ENCODE results near the gene SYT6.

The SYT6 gene

DNA sequence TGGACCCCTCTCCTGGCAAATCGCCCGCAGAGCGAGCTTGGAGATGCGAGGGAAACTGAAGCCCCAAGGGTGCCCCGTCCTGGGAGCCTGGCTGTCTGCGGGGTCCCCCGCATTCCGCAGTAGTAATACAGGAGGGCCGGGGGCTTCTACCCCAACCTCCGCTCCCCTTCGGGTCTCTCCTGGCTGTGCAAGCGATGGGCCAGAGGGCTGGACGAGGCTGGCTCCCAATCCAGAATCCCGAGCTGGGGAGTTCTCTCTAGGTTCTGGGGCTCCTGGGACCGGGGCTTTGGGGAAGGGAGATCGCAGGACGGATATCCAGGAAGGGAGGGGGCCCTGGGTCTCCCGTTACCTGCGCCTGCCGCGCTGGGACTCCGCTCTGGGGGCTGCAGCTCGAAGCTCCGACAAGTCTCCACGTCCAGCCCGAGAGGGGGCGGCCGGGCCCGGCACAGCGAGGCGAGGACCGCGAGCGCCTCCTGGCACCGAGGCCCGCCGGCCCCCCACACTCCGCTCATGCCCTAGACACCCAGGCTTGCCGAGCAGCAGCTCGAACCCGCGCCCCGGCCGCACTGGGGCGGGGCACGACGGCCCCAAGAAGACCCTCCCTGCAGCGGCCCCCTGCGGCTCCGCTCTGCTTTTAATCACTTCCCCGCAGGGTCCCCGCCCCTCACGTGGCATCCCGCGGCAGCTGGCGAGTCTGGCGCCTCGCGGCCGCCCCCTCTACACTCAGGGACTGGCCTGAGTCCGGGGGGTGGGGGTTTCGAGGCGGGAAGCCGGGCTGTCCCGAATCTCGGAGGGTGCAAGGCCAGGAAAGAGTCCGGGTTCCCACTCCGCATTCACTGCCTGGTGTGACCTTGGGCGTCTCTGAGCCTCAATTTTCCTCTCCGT is at the start of gene SYT6:
Gene SYT6 (minus strand): TSS at position 609 of the 885 bp plus-strand sequence. CDS start 97 bp downstream, at position 512.
- peak in 1 of 6 experiments; percentile 19 for DNase-seq

DNA sequence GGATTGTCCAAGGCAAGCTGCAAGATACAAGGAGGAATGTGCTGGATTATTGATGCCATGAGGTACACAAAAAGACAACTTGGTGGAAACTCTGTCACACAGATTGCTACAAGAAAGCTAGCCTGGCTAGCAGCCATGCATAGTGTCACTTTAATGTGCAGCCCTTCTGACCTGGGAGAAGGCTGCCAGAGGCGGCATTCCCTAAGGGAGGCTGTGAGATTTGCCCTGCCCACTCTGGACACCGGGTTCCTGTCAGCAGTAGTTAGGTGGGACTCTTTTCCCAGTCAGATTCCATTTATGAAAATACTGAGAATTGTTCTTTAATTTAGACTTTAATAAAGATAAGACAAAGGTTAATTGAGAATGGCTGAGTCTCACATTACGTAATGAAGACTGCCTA is 47.8 kb upstream of the SYT6 start:
- no peak for DNase-seq

GRCh38 chr1:114199017-114199594 is 45.4 kb upstream of the SYT6 start:
- no peak for DNase-seq

DNA sequence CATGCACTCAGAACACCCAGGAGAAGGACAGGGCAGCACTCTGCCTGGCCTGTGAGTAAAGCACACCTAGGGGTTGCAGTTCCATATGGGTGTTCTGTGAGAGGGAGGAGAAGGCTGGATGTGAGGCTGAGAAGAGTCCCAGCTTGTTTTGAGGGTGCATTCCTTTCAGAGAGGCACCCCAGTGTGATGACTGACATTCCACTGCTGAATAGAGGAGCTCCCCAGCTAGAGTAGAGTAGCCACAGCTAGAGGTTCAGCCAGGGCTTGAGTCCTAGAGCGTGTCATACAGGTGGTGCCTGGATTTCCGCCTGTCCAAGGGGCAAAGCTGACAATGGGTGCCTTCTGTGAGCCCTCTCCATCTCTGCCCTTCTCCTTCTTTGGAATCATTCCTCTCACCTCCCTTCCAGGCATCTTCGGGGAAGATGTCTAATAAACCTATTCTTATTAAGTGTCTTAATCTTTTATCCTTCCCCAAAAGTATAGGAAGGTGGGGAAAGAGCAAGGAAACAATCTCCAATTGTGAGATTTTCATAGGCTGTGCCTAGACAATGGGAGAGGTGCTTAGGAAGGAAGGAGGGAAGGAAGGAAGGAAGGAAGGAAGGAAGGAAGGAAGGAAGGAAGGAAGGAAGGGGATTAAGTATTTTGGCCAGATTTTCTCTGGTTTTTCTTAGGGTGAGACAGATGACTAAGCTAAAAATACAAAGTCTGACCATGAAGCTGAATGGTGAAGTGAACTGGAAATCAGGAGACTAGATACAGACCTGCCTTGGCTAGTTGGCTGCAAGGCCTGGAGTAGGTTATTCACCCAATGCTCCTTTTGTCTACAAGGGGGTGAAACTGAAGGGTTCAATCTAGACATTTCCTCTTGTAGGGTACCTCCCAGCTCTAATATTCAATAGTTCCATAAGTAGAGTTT is 43.6 kb upstream of the SYT6 start:
- no peak for DNase-seq

GRCh38 chr1:114195819-114196218 is 42.1 kb upstream of the SYT6 start:
- DNase-seq, result peak in 1 of 6 experiments; percentile 3

DNA sequence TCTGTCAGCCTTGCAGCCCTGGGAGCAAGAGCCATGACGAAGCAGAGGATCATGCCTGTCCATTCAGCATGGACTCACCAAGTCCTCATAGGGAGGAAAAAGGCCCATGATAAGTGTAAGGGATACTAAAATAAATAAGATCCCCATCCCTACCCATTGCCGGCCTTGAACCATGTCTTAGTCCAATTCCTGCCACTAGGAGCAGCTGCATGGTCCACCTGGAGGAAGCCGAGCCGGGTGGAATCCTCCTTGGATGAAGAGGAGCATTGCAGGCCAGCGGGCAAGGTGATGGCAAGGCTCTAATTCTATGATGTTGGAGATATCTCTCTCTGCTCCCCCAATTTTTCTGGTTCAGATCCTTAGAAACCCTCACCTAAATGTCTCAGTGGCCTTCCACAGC is 38.7 kb upstream of the SYT6 start:
- DNase-seq, result no peak

GRCh38 chr1:114189398-114189797 is 35.7 kb upstream of the SYT6 start:
- no peak for DNase-seq

- DNase-seq, result no peak
Measured at GRCh38 chr1:114181356-114181755, 27.7 kb upstream of the SYT6 start.

DNA sequence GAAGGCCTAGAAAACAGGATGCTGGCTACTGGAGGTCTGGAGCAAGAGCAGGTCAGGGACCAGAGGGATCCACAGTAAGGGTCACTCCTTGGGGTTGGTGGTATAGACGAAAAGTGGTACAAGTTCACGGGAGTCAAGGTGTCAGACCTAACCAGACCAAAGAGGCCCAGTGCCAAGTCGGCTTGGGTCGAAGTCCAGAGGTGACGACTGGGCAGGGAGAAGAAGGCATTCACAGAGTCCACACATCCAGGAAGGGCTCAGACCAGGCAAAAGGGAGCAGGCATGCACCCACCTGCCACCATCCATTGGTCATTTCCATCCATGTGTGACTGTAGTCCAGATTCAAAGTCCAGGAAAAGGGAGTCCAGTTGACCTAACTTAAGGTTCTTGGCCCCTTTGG is 27.1 kb upstream of the SYT6 start:
- no peak for DNase-seq

GRCh38 chr1:114178936-114179335 is 25.3 kb upstream of the SYT6 start:
- DNase-seq, result no peak

DNA sequence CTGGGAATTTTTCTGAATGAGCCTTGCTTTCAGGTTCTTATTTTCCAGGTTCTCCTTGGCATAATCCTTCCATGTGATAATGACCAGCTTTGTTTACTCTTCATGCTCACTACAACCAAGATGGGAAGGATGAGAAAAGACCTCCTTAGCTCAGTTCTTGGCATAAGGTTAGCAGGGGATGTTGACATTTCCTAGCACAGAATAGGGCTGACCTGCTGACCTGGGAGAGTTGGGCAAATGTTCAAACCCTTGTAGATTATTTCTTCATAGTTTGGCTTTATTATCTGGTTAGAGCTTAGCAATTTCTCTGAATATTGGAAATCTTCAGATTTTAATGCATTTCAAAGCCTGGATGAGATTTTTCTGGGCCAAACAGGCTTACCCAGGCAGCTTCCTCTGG is 23.6 kb upstream of the SYT6 start:
- no peak for DNase-seq

DNA sequence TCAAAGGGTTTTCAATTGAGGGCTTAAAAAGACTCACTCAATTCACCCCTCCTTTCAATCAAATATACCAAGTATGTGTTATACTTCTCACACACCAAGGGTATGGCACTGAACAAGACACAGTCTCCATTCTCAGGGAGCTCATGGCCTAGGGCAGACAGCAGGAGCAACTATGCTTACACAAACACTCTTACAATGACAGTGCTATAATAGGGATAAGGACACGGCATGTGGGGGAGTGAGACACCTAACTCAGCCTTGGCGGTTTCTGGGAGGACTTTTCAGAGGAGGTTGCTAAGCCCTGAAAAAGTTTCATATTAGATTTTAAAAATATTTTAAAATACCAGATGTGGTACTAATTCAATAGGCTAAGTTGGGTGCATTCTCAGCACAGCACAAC is 22.7 kb upstream of the SYT6 start:
- DNase-seq, result no peak

- DNase-seq, result no peak
Measured at GRCh38 chr1:114173680-114174079, 20.0 kb upstream of the SYT6 start.

GRCh38 chr1:114169509-114169908 is 15.8 kb upstream of the SYT6 start:
- no peak for DNase-seq

GRCh38 chr1:114167226-114167625 is 13.6 kb upstream of the SYT6 start:
- no peak for DNase-seq

DNA sequence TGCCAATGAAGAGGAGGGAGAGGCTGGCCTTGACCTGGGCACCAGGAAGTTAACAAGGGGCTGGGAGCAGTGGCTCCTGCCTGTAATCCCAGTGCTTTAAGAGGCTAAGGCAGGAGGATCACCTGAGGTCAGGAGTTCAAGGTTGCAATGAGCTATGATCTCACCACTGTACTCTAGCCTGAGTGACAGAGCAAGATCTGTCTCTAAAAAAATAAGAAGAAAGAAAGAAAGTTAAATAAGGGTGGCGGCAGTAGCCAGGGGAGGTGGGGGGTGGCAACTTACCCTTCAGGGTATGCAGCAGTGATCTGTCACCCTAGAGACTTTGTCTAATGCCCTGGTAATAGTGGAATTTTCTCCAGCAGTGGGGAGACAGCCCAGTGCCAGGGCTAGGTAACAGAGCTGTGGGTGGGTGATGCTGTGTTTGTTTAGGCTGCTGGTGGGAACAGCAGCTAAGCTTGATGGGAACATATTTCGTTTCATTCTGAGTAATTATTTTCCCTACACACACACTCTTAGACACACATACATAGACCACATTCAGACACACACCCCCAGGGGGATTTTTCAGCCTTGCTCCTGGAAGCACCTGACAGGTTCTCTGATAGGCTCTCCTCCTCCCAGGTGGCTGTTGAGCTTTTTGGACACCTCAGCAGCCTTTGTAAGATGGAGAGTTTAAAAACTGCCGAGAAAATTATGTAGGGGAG is 11.3 kb upstream of the SYT6 start:
- no peak for DNase-seq

DNA sequence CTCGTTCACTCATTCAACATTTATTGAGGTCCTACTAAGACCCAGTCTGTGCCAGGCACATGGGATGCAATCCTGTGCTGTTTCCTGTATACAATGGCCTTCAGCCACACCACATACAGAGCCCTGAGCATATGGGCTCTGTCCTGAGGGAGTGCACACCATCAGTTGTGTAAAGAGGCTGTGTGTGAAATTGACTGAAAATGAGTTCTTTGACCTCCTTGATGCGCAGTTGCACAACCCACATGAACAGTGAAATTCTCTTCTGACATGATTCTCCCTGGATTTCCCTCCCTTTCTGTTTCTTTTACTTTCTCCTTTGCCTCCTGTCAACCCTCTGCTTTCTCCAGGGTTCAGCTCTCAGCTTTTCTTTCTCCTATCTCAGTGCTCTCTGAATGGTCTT is 6.3 kb upstream of the SYT6 start:
- no peak for DNase-seq

GRCh38 chr1:114157275-114157660 is 3.6 kb upstream of the SYT6 start:
- no peak for DNase-seq

DNA sequence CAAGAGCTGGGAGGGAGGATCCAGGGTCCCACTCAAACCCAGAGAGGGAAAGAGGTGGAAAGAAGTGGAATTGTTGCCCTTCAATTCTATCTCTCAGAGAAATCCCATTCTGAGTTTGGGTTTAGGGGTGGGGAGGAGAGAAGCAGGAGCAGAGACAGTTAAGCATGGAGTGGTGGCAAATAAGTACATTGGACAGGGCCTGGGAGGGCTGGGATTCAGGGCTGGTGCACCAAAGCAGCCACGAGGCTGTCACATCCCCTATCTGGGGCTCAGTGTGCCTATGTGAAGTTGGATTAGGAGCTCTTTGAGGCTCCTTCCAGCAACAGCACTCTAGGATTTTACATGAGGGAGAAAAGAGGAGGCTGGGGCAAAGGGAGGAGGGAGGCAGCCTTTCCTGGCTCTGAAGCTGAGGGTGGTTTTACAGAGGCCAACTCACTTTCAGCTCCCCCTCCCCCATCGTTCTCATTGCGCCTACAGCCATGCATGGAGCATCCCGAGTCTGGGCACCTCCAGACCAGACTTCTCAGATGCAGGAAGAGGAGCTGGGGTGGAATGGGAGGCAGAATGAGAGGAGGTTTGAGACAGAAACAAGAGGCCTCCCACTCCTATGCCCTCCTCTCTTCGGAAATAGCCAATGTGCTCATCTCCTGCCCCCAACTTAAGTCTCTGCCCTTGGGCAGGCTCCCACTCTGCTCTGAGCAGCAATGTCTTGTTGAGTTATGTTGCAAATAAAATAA is 3.0 kb upstream of the SYT6 start:
- no peak for DNase-seq

- no peak for DNase-seq
Measured at GRCh38 chr1:114155706-114156105, 2.0 kb upstream of the SYT6 start.

DNA sequence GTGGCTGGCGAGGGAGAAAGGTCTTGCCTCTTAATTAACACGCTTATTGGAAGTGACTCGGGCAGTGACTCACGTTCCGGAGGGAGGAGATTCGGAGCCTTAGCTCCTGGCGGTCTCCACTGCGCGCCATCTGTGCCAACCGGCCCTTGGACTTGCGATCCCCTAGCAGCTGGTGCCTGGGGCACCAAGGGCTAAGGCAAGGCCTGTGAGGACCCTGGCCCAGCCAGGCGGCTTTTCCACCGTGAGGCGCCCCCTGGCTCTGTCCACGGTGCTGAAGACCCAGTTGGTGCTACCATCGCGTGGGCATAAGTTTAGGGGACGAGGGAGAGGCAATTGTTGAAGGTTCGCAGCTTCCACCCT is 1.3 kb upstream of the SYT6 start:
- peak in 1 of 6 experiments; percentile 14 for DNase-seq
